OCI-LY1 (cell line): ENCODE measurements around the gene CSMD2.

ENCODE experiments used
- CTCF ChIP-seq: fragments of 200-600 bp; sonication (generic), shearing (Covaris generic); IDR thresholded peaks from 2 replicates; pipeline ENCODE4 v1.5.1; 2017; ENCODE audit warnings: mild to moderate bottlenecking, antibody characterized with exemption, low read length, moderate library complexity, mixed read lengths
- EZH2 ChIP-seq: fragments of 200-600 bp; sonication (generic), shearing (Covaris generic); IDR thresholded peaks from 2 replicates; pipeline ENCODE4 v1.8.0; 2017; ENCODE audit warnings: borderline replicate concordance, mixed run types, mild to moderate bottlenecking, antibody characterized with exemption, low read length, moderate library complexity, mixed read lengths

- TF ChIP-seq CTCF (no peak), EZH2 (no peak)
Measured at GRCh38 chr1:33573661-33574060, 591.4 kb downstream of the CSMD2 start.
